Psoas muscle (tissue), 8 donors: ENCODE measurements around the gene RHOBTB3. TPM values are rescaled to one million over a fixed set of nuclear protein-coding genes. Genes with fewer than 3 reads are reported as not detected.

Source experiments
- ATAC-seq, 4 donors: fragments of 200-7000 bp; cut with Tn5 transposase; one replicate each; pipeline ENCODE4 v1.9.1; 2020; ENCODE audit warnings: moderate library complexity in 3 of 4, mild to moderate bottlenecking in 2 of 4
- DNase-seq, 2 donors: peaks; one replicate each; pipeline ENCODE4 v3.0.0-alpha.2; 2020
- H3K27ac ChIP-seq: fragments of 200-600 bp; one replicate; pipeline ENCODE4 v1.8.0; 2022
- H3K27me3 ChIP-seq, 3 donors: fragments of 200-600 bp in 1 of 3; one replicate each; pipeline versions ENCODE4 v1.6.1 to v1.8.0; 2013 to 2022; ENCODE audit warnings: low read length in 2 of 3, mild to moderate bottlenecking in 2 of 3, moderate library complexity in 1 of 3; ENCODE audit not compliant: insufficient read depth in 3 of 3
- H3K36me3 ChIP-seq, 2 donors: fragments of 200-600 bp in 1 of 2; one replicate each; pipeline versions ENCODE4 v1.6.1 to v1.8.0; 2013 to 2022; ENCODE audit warnings: low read depth in 1 of 2, mild to moderate bottlenecking in 1 of 2, moderate library complexity in 1 of 2; ENCODE audit not compliant: insufficient read depth in 1 of 2
- H3K4me1 ChIP-seq: fragments of 200-600 bp; one replicate; pipeline ENCODE4 v1.8.0; 2022
- H3K4me3 ChIP-seq: fragments of 200-600 bp; one replicate; pipeline ENCODE4 v1.8.0; 2022; ENCODE audit warnings: mild to moderate bottlenecking
- H3K9me3 ChIP-seq: fragments of 200-600 bp; one replicate; pipeline ENCODE4 v1.8.0; 2022
- CTCF ChIP-seq: fragments of 200-600 bp; IDR thresholded peaks from one replicate; pipeline ENCODE4 v1.8.0; 2022; ENCODE audit warnings: antibody characterized with exemption
- WGBS, 3 donors: extraction: QIAGEN DNeasy Blood & Tissue Kit; methylation state at CpG; one replicate each; pipeline versions ENCODE4 v1.1.6 to v1.1.7; 2013; 5-methylcytosine and 5-hydroxymethylcytosine counted together
- intact Hi-C, 2 donors: fragments of 100-400 bp; cut with DNase I; formaldehyde crosslinking; loops; one replicate each; pipeline versions ENCODE4 v1.11.0 to v1.14.2; 2022
- polyA plus RNA-seq, 3 donors: library from polyadenylated mRNA; stranded (reverse); fragments of 200-250 nt; gene quantifications; one replicate each; pipeline ENCODE4 v1.2.3, GENCODE V29; 2013
- total RNA-seq, 4 donors: library from RNA; stranded (reverse); fragmentation: NEBNext Ultra II Directional in 2 of 4; extraction: Animal tissue kit (Norgen Biotek cat#: 25700) in 2 of 4; gene quantifications; one replicate each; pipeline versions ENCODE4 v1.2.1 to v1.2.4, GENCODE V29; 2021 to 2023
- donor health status: healthy with polysubstance abuse.
- donor health status: DM: no; HTN: no; CAD: no; lungs with moderate emphysema.
- donor health status: Bipolar disorder and iron deficiency.
- donor health status: healthy.
- donor health status: DM: yes; HTN: yes; CAD: no.
- donor health status: DM: no; HTN: no; CAD: no.
- donor health status: DM: no; HTN: no; CAD: no.
- donor health status: DM: yes; HTN: yes; CAD: no.

The RHOBTB3 gene
- total and polyA plus RNA-seq, 7 donors = 19.0 to 86.0 (median 53.2) TPM

GRCh38 chr5:95782181-95782580, 51.0 kb downstream of the RHOBTB3 start:
- intact Hi-C loops = loop anchor here in 1 of 2 donors (5.0 kb wide), 2 partner anchors 115 to 135 kb away; partner anchors contain the start of gene RFESD
- Histone ChIP-seq H3K4me1 (peaks cover 45% of the 10 kb centered on the region), H3K36me3 (peaks cover 0 to 12% of the 10 kb centered on the region in 2 donors), H3K27ac (peak overlapping the region; percentile 73), H3K4me3 (no peak overlapping the region), H3K9me3 (no peaks in the 10 kb centered on the region), H3K27me3 (no peaks in the 10 kb centered on the region)
- no peak for DNase-seq
- TF ChIP-seq CTCF = no peak
- 87 to 98% (median 95%) methylated on average over 4 of the region's 4 CpGs for WGBS, 3 donors
- no peak for ATAC-seq

GRCh38 chr5:95783661-95784060, 52.5 kb downstream of the RHOBTB3 start:
- Histone ChIP-seq H3K27ac (peak overlapping the region; percentile 47), H3K36me3 (peaks cover 0 to 22% of the 10 kb centered on the region in 2 donors), H3K4me3 (no peak overlapping the region), H3K27me3 (no peaks in the 10 kb centered on the region), H3K9me3 (no peaks in the 10 kb centered on the region), H3K4me1 (peaks cover 34% of the 10 kb centered on the region)
- ATAC-seq = peak; percentile 78 to 90 (median 84)
- peak in 1 of 2 donors; percentile 69 for DNase-seq
- intact Hi-C loops = loop anchor here in 1 of 2 donors (5.0 kb wide), 2 partner anchors 116 to 136 kb away; partner anchors contain the start of gene RFESD
- 45 to 67% (median 55%) methylated on average over 3 of the region's 3 CpGs for WGBS, 3 donors
- TF ChIP-seq CTCF = no peak

- no peak for TF ChIP-seq CTCF
- ATAC-seq (peak; percentile 14 to 61 (median 34)), DNase-seq (no peak)
- intact Hi-C loops = loop anchor here in 1 of 2 donors (5.0 kb wide), 2 partner anchors 117 to 137 kb away; partner anchors contain the start of gene RFESD
- Histone ChIP-seq H3K4me3 (no peak overlapping the region), H3K27me3 (no peaks in the 10 kb centered on the region), H3K36me3 (peaks cover 0 to 33% of the 10 kb centered on the region in 2 donors), H3K27ac (peak overlapping the region; percentile 47), H3K4me1 (peaks cover 25% of the 10 kb centered on the region), H3K9me3 (no peaks in the 10 kb centered on the region)
- WGBS, 3 donors = 56 to 67% (median 60%) methylated on average over 9 of the region's 9 CpGs
Measured at GRCh38 chr5:95784514-95785302, 53.6 kb downstream of the RHOBTB3 start.

DNA sequence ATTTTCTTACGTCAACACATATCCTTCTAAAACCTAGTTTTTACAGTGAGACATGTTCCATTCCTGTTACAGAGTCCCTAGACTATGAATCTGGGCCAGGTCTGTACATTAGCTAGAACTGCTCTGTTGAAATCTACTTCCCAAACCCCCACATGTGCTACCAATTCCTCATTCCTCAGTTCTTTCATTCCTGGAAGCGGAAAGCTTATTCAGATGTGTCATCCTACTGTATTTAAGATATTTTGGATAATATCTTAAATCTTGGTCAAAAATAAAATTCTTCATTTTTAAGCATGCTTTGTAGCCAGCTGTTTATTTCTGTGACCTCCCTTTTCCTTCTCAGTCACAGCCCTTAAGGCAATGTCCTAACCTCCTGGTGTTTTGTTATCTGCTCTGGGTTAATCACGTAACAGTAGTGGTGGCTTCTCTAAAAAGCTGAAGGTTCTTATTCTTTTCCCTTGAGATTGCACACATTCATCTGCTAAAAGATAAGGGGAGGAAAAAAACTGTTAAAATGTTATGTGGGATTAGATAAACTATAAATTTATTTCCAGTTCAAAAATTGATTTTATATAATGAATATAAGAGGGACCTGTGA, 55.8 kb downstream of the RHOBTB3 start:
- H3K27me3 ChIP-seq = no peaks in the 10 kb centered on the region
- intact Hi-C loops = no loop called here
- peaks cover 17% of the 10 kb centered on the region for H3K4me1 ChIP-seq
- peaks cover 0 to 45% of the 10 kb centered on the region in 2 donors for H3K36me3 ChIP-seq
- no peak overlapping the region for H3K4me3 ChIP-seq
- H3K9me3 ChIP-seq = no peaks in the 10 kb centered on the region
- no peak overlapping the region for H3K27ac ChIP-seq
- ATAC-seq = no peak
- TF ChIP-seq CTCF = no peak
- 92 to 94% (median 93%) methylated on average over 3 of the region's 3 CpGs for WGBS, 3 donors
- DNase-seq = no peak
